ENCODE data around the gene SV2C.

SV2C gene

GRCh38 chr5:76125346-76125745 is 42.2 kb downstream of the SV2C start:
- Histone ChIP-seq H3K36me3 (ENCODE audit: insufficient read depth, low read length) (no peaks in the 10 kb centered on the region), H2AFZ (ENCODE audit: low read depth, low read length) (no peak overlapping the region), H3K79me2 (ENCODE audit: insufficient read depth, low read length) (no peaks in the 10 kb centered on the region), H4K20me1 (ENCODE audit: insufficient read depth, low read length) (no peaks in the 10 kb centered on the region), H3K4me3 (ENCODE audit: low read depth in 1 of 2, low read length in 2 of 2) (no peak overlapping the region), H3K27ac (ENCODE audit: low read length) (no peak overlapping the region), H3K4me1 (ENCODE audit: insufficient read depth, low read length) (no peaks in the 10 kb centered on the region), H3K9me3 (ENCODE audit: insufficient read depth, low read length, severe bottlenecking) (no peaks in the 10 kb centered on the region), H3K9ac (ENCODE audit: low read depth, low read length) (no peak overlapping the region), H3K4me2 (ENCODE audit: insufficient read depth, low read length) (no peak overlapping the region), H3K27me3 (ENCODE audit: insufficient read depth, low read length, poor library complexity) (peaks cover 2% of the 10 kb centered on the region)
- no peak for ATAC-seq (ENCODE audit: insufficient read depth, low read depth)
- DNase-seq = no peak
- TF ChIP-seq CTCF (IDR thresholded peaks at IDR 0.05; ENCODE audit: borderline replicate concordance, extremely low read depth, low read length, poor library complexity, severe bottlenecking) = no peak
- no peak for TF ChIP-seq EZH2 (IDR thresholded peaks at IDR 0.05; ENCODE audit: borderline replicate concordance, low read depth, low read length, severe bottlenecking)

- peaks cover 2% of the 10 kb centered on the region for H3K27me3 ChIP-seq (ENCODE audit: insufficient read depth, low read length, poor library complexity)
- H3K9ac ChIP-seq (ENCODE audit: low read depth, low read length) = no peak overlapping the region
- no peaks in the 10 kb centered on the region for H4K20me1 ChIP-seq (ENCODE audit: insufficient read depth, low read length)
- H3K4me1 ChIP-seq (ENCODE audit: insufficient read depth, low read length) = no peaks in the 10 kb centered on the region
- no peaks in the 10 kb centered on the region for H3K9me3 ChIP-seq (ENCODE audit: insufficient read depth, low read length, severe bottlenecking)
- ATAC-seq (ENCODE audit: insufficient read depth, low read depth) = no peak
- H3K4me3 ChIP-seq (ENCODE audit: low read depth in 1 of 2, low read length in 2 of 2) = no peak overlapping the region
- no peak overlapping the region for H3K27ac ChIP-seq (ENCODE audit: low read length)
- TF ChIP-seq CTCF (IDR thresholded peaks at IDR 0.05; ENCODE audit: borderline replicate concordance, extremely low read depth, low read length, poor library complexity, severe bottlenecking) = no peak
- TF ChIP-seq EZH2 (IDR thresholded peaks at IDR 0.05; ENCODE audit: borderline replicate concordance, low read depth, low read length, severe bottlenecking) = no peak
- DNase-seq = no peak
- no peaks in the 10 kb centered on the region for H3K79me2 ChIP-seq (ENCODE audit: insufficient read depth, low read length)
- no peaks in the 10 kb centered on the region for H3K36me3 ChIP-seq (ENCODE audit: insufficient read depth, low read length)
- H3K4me2 ChIP-seq (ENCODE audit: insufficient read depth, low read length) = no peak overlapping the region
- H2AFZ ChIP-seq (ENCODE audit: low read depth, low read length) = no peak overlapping the region
Measured at GRCh38 chr5:76125888-76126287, 42.7 kb downstream of the SV2C start.

- H3K27ac ChIP-seq (ENCODE audit: low read length) = no peak overlapping the region
- no peak overlapping the region for H2AFZ ChIP-seq (ENCODE audit: low read depth, low read length)
- ATAC-seq (ENCODE audit: insufficient read depth, low read depth) = no peak
- H3K4me3 ChIP-seq (ENCODE audit: low read depth in 1 of 2, low read length in 2 of 2) = no peak overlapping the region
- no peak overlapping the region for H3K4me2 ChIP-seq (ENCODE audit: insufficient read depth, low read length)
- H3K27me3 ChIP-seq (ENCODE audit: insufficient read depth, low read length, poor library complexity) = peaks cover 3% of the 10 kb centered on the region
- no peaks in the 10 kb centered on the region for H3K4me1 ChIP-seq (ENCODE audit: insufficient read depth, low read length)
- no peak for TF ChIP-seq EZH2 (IDR thresholded peaks at IDR 0.05; ENCODE audit: borderline replicate concordance, low read depth, low read length, severe bottlenecking)
- TF ChIP-seq CTCF (IDR thresholded peaks at IDR 0.05; ENCODE audit: borderline replicate concordance, extremely low read depth, low read length, poor library complexity, severe bottlenecking) = no peak
- no peaks in the 10 kb centered on the region for H3K79me2 ChIP-seq (ENCODE audit: insufficient read depth, low read length)
- H3K36me3 ChIP-seq (ENCODE audit: insufficient read depth, low read length) = no peaks in the 10 kb centered on the region
- no peaks in the 10 kb centered on the region for H4K20me1 ChIP-seq (ENCODE audit: insufficient read depth, low read length)
- no peaks in the 10 kb centered on the region for H3K9me3 ChIP-seq (ENCODE audit: insufficient read depth, low read length, severe bottlenecking)
- no peak for DNase-seq
- H3K9ac ChIP-seq (ENCODE audit: low read depth, low read length) = no peak overlapping the region
Measured at GRCh38 chr5:76134003-76134402, 50.8 kb downstream of the SV2C start.

- H3K4me3 ChIP-seq (ENCODE audit: low read depth in 1 of 2, low read length in 2 of 2) = no peak overlapping the region
- H2AFZ ChIP-seq (ENCODE audit: low read depth, low read length) = no peak overlapping the region
- TF ChIP-seq CTCF (IDR thresholded peaks at IDR 0.05; ENCODE audit: borderline replicate concordance, extremely low read depth, low read length, poor library complexity, severe bottlenecking) = no peak
- no peak for TF ChIP-seq EZH2 (IDR thresholded peaks at IDR 0.05; ENCODE audit: borderline replicate concordance, low read depth, low read length, severe bottlenecking)
- no peak overlapping the region for H3K4me2 ChIP-seq (ENCODE audit: insufficient read depth, low read length)
- no peaks in the 10 kb centered on the region for H4K20me1 ChIP-seq (ENCODE audit: insufficient read depth, low read length)
- H3K79me2 ChIP-seq (ENCODE audit: insufficient read depth, low read length) = no peaks in the 10 kb centered on the region
- no peaks in the 10 kb centered on the region for H3K36me3 ChIP-seq (ENCODE audit: insufficient read depth, low read length)
- no peak for ATAC-seq (ENCODE audit: insufficient read depth, low read depth)
- no peaks in the 10 kb centered on the region for H3K4me1 ChIP-seq (ENCODE audit: insufficient read depth, low read length)
- no peak for DNase-seq
- peaks cover 3% of the 10 kb centered on the region for H3K27me3 ChIP-seq (ENCODE audit: insufficient read depth, low read length, poor library complexity)
- H3K9me3 ChIP-seq (ENCODE audit: insufficient read depth, low read length, severe bottlenecking) = no peaks in the 10 kb centered on the region
- H3K27ac ChIP-seq (ENCODE audit: low read length) = no peak overlapping the region
- H3K9ac ChIP-seq (ENCODE audit: low read depth, low read length) = no peak overlapping the region
Measured at GRCh38 chr5:76134646-76135045, 51.5 kb downstream of the SV2C start.
